GM21390 (cell line): ENCODE measurements around the gene ACYP2.

Experiments
- ATAC-seq: cut with Tn5 transposase; IDR thresholded peaks from one replicate; pipeline ENCODE4 v1.9.1; 2021; ENCODE audit not compliant: unreplicated experiment

Gene ACYP2

DNA sequence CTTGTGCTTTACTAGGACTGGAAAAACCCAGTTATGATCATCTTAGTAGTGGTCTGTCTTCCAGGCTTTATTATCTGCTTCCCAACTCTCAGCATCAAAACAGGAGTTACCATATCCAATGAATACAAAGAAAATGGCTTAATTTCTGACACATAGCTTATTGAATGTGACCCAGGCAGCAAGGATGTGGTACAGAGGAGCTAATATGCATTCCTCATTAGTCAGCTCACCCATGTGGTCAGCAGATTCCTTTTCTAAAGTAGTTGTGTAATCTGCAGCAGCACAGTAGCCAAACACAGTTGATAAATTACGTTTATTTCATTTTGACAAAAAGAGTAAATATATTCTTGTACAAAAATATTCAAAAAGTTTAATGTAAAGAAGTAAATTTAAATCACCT lies 97.0 kb downstream of the ACYP2 start:
- ATAC-seq, result no peak

DNA sequence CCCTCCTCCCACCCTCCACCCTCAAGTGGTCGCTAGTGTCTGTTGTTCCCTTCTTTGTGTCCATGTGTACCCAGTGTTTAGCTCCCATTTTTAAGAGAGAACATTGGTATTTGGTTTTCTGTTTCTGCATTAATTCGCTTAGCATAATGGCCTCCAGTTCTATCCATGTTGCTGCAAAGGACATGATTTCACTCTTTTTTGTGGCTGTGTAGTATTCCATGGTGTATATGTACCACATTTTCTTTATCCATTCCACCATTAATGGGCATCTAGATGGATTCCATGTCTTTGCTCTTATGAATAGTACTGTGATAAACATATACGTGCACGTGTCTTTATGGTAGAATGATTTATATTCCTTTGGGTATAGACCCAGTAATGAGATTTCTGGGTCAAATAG lies 97.7 kb downstream of the ACYP2 start:
- no peak for ATAC-seq

DNA sequence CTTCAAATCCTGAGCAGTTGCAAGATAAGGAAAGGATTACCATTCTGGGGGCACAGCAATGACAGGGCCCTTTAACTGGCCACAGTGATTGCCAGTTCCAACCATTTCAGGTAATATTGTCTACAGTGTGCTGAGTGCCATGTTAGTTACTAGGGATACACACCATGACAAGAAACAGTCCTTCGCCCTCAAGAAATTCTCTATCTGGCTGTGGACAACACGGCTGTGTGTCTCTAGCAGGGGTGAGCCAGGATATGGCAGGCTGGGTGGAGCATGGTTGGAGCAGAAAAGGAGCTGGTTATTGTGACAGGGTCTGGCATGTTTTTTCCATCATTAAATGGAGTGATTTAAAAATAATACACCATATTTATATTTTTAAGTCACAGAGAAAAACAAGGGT lies 109.6 kb downstream of the ACYP2 start:
- ATAC-seq, result no peak

DNA sequence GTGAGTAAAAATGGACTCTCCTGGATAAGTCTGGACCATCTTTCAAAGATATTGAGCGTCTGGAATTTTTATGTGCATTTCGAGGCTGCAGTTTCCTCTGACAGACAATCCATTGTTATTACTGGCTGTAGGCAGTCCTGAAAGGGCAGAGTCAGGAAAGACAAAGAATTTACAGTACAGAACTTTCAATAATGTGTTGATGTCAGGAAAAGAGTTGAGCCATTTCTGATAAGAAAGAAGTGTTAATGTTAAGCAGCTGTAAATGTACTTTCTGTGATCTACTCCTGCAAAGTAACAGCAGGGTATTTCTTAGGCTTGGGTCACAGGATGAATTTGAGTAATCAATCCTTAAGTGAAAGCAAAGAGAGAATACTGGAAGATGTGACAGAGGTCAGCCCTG lies 110.8 kb downstream of the ACYP2 start:
- ATAC-seq, result no peak

DNA sequence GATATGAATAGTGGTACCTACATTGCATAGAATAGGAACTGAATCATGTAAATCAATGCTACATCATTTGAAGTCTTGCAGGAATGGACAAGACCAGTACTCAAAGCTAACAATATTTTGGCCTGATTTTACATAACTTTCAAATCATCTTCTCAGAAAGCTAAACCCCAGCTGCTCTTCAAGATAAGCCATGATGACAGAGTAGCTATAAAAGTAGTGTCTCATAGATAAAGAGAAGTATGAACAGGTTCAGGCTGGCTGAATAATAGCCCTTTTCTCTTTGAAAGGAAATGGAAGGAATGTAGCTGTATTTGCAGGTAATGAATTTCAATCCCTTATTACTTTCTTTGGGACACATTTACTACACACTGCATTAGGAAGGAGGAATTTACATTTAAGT lies 112.4 kb downstream of the ACYP2 start:
- no peak for ATAC-seq

DNA sequence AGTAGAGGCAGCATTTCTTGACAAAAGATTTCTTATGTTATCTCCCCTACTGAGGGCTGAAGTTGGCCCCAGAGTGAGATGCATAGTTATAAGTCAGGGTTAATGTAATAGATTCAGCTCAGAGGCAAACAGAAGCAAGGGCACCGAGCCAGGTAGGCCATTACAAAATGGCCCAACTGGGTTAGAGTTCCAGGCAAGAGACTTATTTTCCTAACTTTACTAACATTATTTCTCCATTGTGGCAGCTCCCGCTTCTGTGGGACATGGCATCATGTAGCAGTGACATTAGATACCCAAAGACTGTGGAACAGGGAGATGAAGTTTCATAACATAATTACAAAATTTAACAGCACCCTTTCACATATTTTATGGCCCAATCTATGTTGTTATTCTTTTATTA lies 113.5 kb downstream of the ACYP2 start:
- ATAC-seq, result no peak

DNA sequence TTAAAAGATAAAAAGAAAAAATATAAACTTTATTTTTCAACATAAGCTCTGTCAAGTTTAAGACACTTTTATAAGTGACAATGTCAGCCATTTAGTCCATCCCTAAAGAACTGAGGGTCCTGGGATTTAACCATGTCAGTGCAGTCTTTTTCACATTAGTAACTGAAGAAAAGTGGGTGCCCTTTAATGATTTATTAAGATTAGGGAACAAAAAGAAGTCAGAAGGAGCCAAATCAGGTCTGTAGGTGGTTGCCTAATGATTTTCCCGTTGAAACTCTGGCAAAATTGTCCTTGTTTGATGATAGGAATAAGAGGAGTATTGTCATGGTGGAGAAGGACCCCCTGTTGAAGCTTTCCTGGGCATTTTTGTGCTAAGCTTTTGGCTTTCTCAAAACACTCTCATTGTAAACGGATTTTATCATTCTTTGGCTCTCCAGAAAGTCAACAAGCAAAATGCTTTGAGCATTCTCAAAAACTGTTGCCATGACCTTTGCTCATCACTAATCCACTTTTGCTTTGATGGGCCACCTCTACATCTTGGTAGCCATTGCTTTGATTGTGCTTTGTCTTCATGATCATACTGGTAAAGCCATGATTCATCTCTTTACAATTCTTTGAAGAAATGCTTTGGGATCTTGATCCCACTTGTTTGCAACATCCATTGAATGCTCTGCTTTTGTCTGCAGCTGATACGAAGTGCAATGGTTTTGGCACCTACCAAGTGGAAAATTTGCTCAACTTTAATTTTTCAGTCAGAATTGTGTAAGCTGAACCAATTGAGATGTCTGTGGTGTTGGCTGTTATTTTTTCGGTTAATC lies 118.6 kb downstream of the ACYP2 start:
- ATAC-seq, result no peak

DNA sequence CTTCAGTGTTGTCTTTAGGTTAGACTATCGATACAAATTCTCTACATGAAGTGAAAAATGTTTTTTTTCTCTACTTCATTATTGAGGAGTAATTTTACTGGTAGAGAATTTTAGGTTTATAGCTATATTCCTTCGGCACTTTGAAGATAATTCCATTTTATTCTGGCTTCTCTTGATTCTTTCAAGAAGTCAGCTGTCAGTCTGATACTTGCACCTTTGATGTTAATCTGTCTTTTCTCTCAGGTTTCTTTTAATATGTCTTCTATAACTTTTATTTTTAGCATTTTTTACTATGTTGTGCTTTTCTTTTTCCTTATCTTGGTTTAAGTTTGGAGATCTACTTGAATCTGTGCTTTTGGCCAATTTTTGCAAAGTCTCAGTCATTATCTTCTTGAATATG lies 122.0 kb downstream of the ACYP2 start:
- ATAC-seq, result no peak

DNA sequence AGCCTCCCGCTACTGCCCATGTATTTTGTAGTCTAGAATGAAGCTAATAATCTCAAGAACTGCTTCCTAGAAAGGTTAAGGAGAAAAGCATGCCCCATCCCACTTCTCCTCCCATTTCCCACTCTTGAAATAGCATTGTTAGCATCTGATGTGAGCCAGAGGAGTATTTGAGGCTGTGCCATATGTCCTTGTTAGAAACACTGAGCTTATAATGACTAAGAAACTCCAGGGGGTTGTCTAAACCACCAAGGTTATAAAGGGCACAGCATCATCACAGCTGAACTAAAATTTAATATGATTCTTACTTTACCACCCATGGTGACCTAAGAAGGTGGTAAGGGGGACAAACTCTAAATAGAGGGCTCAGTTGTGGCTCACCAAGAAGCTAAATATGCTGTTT lies 124.0 kb downstream of the ACYP2 start:
- ATAC-seq, result no peak

DNA sequence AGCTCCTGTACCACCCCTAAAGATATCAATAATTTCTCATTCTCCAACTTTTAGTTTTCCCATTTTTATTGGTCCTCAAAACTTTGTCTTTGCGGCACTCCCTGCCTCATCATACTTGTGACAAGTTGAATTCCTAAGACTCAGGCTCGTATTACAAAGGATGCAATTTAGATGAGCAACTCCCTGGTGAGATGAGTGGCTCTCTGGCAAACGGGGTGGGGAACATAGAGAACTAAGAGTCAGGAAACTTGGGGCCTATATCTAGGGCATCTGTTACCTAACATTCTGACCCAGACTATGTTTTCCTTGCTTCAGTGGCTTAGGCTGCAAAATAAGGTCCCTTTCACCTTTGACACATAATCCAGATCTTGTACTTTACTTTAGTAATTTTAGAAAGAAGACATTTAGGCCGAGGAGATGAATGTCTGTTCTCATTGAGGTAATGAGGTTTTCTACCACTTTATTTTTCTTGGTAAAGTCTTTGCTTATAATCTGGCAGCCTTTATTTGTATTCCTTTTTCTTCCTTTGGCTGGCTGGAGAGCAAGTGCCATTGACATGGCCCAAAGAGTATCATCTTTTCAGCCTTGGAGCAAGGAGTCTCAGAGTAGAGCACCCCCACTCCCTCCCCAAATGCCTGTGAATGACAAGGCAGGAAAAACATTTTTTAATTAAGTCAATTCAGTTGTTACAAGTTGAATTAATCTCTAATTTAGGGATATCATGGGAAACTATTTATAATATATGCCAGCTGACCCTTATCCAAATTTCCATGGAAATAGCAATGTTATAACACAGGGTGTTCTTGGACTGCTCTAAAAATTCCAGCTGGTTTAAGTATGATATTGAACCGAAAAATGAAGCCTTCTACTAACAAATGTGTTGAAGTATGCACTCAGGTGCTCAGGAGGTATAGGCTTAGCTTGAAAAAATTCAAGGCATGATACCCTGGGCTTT lies 125.4 kb downstream of the ACYP2 start:
- ATAC-seq, result no peak

DNA sequence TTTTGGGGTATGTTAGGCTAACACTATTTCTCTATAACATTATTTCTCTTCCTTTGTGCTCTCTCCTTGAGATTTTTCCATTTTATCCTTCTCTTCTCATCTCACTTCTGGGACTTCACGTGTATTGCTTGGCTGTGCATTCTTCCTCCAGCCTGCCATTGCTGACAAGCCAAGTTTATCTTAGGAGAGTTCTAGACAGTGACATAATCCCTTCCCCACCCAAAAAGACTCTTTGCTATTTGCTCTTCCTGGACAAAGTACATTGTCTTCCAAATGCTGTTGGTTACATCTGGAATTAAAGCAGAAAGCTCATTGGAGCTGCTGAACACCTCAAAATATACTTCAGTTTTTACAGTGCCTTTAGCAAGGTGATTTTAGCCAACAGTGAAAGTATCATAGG lies 131.7 kb downstream of the ACYP2 start:
- ATAC-seq, result no peak

DNA sequence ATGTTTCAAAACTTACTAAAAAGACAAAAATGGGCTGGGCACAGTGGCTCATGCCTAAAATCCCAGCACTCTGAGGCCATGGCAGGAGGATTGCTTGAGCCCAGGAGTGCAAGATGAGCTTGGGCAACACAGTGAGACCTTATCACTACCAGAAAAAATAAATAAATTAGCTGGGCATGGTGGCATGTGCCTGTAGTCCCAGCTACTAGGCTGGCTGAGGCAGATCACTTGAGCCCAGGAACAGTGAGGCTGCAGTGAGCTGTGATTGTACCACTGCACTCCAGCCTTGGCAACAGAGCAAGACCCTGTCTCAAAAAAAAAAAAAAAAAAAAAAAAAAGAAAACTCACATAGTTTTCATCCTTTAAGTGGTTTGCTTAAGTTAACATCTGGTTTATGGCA lies 134.2 kb downstream of the ACYP2 start:
- no peak for ATAC-seq

DNA sequence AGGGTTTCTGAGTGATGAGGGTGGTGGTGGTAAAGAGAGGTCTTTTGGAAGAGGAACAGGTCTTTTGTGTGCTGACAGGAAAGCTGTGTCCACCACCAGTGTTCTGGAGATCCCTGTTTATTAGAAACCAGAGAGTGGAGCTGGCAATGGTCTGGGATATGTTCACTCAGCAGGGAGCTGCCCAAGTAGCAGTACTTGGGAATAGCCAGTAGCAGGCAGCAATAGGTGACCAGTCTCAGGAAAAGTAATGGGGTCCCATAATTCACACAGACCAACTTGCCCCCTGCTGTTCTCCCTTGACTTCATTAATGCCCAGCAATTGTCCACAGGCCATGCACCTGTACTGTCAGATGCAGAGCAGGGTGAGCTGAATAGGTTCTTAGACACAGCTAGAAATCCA lies 138.8 kb downstream of the ACYP2 start:
- ATAC-seq, result no peak

DNA sequence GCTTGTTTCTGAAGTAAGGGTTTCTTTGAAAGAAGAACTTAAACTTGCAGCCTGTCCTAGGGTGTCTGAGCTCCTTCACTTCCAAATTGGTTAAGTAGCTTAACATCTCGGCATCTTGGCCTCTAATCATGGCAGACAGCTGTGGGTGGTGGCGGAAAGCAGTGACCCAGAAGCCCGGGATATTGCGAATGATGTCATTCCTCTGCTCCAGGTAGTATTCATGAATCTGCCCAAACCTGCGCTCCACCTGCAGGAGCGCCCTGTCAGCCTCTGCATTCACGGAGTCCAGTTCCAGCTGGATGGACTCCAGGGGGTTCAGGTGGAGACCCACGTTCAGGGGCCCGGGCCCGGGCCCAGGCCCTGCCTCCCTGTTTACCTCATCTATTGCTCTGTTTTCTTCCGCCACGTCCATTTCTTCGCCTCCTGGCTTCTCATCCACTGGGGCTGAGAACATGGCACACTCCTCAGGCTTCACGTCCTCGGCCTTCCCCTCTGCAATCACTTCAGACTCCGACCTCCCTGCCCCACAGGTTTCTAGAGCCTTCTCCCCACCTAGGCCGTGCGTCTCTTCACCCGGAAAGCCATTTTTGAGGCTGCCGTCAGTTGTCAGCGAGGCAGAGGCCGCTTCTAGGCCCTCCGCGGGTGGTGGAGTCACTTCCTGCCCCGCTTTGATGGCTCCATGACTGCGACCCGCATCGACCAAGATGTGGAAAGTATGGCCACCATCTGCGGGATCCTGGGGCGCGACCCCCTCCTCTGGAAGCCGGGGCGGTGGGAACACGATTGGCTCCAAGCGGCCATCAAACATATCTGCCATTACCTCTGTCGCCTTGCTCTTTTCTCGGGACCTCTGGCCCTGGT lies 140.0 kb downstream of the ACYP2 start:
- ATAC-seq, result no peak

DNA sequence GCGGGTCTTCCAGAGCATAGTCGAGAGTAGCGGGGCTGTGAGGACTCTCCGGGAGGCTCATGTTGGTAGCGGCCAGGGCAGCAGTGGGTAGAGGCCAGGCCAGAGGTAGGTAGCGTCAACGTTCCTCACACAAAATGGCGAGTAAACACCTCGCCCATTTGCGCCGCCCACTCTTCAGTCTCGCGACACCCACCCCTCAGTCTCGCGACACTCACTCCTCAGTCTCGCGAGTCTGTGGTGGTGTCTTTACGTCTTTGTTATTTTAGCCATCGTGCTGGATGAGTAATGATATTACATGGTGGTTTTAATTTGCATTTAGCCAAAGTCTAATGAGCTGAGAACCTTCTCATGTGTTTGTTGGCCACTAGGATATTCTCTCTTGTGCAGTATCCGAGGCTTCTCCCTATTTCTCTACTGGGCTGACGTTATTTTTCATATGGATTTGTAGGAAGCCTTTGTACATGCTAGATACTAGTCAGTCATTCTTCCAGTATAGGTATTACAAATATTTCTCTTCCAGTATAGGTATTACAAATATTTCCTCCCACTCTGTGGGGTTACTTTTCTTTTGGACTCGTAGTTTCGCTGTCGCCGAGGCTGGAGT lies 140.8 kb downstream of the ACYP2 start, which contains the start of gene TSPYL6:
Gene TSPYL6, minus strand, starts transcription at position 139 of the 604 bp plus-strand sequence. Its CDS starts 78 bp downstream, at position 61.
- no peak for ATAC-seq

DNA sequence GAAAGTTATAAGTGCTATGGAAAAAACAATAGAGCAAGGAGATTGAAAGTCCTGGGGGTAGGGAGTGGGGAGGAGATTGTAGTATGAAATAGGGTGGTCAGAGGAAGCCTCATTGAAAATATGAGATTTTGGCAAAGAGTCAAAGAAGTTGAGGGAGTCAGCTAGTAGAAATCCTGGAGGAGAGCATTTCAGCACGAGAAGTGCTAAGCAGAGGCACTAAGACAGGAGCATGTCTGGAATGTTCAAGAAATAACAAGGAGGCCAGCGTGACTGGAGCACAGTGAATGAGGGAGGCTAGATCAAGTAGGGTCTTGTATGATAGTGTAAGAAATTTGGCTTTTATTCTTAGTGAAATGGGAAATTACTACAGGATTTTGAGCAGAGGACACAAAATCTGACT lies 142.8 kb downstream of the ACYP2 start:
- ATAC-seq, result no peak

DNA sequence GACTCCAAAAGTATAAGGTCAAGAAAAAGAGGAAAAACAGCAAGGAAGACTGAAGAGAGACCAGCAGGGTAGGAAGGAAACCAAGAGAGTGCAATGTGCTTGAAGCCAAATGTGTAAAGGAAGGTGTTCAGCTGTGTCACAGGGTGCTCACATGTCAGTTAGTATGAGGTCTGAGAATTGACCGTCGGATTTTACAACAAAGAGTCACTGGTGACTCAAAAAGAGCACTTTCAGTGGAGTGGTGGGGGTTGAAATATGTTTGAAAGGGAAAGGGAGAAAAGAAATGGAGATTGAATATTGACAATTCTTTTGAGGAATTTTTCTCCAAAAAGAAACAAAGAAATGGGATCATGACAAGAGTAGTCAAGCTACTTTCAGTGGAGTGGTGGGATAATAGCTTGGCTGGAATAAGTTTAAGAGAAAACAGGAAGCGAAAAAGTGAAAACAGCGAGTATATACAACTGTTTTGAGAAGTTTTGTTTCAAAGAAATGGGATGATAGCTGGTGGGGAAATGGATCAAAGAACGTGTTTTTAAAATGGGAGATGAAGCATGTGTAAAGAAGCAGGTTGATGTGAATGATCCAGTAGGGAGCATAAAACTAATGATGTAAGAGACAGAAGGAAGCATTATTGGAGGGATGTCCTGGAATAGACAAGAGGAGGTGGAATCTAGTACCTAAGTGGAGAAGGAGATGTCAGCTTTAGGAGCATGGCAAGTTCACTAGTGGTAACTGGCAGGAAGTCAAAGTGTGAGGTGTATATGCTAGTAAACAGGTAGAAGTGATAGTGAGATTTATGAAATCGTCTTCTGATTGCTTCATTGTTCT lies 144.2 kb downstream of the ACYP2 start:
- ATAC-seq, result peak; percentile 81

DNA sequence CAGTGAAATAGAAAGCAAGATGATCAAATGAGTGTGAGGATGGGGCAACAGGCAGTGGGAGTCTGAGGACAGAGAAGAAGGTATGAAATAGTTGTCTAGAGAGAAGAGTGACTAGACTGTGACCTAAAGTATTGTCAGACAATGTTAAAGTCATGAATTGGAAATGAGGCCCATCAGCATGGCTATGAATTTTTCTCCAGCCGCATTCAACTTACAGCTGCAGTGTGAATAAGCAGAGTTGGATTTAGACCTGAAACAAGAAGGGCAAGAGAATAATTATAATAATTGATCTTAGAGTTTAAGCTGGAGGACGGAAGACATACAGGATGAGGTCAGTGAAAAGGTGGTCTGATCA lies 144.8 kb downstream of the ACYP2 start:
- ATAC-seq, result peak; percentile 37

DNA sequence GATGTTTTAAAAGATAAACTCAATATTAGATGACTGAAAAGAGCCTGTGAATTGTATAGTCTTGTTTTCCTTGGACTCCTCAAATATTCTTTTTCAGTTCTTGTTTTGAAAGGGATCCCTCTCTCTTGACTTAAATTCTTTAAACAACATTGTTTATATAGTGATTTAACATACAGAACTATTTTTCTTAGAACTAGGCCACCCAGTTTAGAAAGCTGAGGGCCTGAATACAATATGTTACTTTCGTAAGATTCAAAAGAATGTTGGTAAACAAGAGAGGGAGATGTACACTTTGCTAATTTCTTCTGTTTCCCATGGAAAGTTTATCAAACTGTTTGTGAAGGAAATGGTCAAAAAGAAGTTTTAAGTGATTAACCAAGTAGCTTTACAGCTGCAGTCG lies 146.1 kb downstream of the ACYP2 start:
- ATAC-seq, result no peak
